Stimulated activated CD8-positive, alpha-beta memory T cell treated with anti-CD3 and anti-CD28 coated beads, Interleukin-15, amount 100 ng/mL, for 4 hours (primary cell): ENCODE measurements around the gene POLN.

ENCODE experiments used
- DNase-seq, 2 donors: peaks; one replicate each; pipeline ENCODE4 v3.0.0-alpha.2; 2020; ENCODE audit warnings: low read depth in 2 of 2

The POLN gene

DNA sequence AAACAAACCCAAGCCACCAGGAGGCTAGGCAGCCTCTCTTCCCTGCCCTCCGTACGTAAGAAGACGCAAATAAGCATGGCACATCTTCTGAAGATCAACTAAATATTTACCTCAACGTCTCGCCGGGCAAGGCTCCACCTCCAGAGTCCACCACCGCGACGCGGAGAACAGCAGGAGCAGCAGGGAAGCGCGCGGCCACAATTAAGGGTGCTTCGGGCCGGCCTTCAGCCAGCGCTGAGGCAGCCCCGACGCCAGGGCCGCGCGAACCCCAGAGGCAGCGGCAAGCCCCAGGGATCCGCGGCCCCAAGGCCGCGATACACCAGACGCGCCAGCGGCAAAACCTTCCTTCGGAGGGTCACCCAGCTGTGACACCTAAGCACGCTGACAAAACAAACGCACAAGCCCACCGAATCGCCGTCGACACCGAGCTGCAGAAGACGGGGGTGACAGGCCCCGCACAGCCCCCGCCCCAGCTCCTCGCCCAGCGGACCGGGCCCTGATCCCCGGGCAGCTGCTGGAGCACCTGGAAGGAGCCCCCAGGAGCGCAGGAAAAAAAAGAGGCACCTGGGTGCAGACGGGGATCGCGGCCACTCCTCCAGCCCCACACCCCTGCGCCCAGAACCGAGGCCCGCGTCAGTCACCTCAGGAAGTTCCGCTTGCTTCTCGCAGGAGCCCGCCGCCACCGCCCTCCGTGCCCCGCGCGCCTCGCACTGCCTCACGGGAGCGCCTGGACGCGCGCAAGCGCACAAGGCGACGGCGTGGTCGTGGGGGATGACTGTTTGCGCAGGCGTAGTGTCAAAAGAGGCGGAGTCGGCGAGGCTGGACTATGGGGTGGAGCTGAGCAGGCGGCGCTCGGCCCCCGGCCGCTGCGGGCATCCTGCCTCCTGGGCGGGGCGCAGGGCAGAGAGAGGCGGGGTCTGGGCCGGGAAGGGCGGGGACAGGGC, at the start of gene POLN, which contains the start of gene HAUS3:
Gene POLN (minus strand): TSS at position 712 of the 944 bp plus-strand sequence. CDS start 12,890 bp downstream, outside the sequence.
Gene HAUS3 (minus strand): TSS at position 712 of the 944 bp plus-strand sequence. CDS start 1,175 bp downstream, outside the sequence.
- DNase-seq, result peak; percentile 98 to 99

DNA sequence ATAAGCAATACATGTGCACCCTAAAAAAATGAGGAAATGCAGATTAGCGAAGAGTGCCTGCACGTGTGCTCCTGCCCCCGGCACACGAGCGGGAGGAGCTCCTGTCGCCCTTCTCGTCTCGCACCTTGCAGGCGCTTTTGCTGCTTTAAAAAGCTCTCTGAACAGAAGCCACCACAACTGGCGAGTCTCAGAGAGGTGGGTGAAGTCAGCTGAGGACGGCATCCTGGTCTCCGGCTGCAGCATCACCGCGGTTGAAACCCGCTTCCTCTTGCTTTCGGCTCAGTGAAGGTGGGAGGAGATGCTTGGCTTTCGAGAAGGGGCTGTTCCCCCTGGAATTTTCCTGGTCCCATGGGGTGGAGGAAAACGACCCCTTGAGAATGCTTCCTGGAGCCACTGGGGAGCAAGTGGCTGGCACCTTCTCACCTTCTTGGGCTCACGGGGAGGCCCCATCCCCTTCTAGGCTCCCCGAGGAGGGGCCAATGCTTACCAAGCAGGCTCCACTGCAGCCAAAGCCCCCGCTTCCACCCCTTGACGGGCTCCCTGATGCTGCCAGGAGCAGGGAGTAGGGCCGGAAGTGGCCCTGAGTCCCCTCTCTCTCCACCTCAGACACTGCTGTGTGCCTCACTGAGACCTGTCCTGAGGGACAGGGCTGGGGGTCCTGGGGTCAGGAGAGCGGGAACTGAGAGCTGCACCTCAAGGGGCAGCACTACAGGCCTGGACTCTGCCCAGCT, 49.2 kb upstream of the POLN start:
- DNase-seq, result peak; percentile 42 to 46

DNA sequence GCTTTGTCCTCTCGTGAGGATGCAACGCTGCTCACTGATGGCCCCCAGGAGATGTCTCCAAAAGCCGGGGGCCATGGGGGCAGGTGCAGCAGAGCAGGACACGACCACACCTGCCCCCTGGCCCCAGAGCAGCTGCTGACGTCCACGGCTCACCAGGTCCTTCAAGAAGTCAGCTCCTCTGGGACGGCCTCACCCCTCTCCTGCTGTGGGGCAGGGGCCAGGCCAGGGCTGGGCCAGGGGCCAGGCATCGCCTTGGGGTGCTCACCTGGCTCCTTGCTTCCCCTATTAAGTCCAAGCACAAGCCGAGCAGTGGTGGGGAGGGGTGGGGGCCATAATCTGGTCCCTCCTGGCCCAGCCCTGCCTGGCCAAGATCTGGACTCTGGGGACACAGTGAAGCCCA, 48.6 kb upstream of the POLN start:
- DNase-seq, result no peak

DNA sequence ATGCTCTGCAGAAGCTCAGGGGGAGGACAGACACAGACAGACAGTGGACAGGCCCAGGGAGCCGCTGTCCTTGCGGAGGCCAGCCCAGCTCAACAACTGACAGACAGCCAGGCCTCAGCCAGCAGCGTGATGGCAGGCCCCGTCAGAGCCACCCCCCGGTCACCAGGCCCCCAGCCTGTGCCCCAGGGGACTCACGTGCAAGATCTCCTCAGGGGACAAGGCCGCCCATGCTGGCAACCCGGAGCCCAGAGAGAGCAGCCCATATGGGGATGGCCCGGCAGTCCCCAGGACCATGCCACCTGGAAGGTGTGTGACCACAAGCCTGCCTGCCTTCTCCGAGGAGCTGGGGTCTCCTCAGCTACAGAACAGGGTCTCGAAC, 48.0 kb upstream of the POLN start:
- DNase-seq, result no peak

DNA sequence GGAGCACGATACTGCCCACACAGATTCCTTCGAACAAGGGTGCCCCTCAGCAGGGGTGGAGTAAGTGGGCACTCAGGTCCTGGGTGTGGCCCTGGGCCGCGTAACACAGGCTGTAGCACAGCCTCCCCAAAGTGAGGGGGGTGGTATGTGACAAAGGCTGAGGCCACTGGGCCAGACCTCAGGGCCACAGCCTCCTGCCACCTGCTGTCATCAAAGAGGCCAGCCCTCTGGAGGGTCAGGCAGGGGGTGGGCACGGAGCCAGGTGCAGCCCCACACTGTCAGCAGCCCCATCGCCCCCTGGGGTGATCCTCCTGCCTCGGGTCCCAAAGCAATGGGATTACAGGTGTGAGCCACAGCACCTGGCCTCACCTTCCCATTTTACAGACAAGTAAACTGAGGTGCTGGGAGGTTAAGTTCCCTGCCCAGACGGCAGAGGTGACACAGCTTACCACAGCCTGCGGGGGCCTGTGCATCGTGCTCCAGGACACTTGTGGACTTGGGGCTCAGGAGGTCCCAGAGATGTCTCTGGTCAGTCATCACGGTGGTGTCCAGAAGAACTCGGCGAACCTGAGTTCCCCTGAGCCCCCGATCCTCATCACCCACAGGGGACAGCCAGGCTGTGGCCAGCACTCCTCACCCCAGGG, 47.5 kb upstream of the POLN start:
- DNase-seq, result no peak

DNA sequence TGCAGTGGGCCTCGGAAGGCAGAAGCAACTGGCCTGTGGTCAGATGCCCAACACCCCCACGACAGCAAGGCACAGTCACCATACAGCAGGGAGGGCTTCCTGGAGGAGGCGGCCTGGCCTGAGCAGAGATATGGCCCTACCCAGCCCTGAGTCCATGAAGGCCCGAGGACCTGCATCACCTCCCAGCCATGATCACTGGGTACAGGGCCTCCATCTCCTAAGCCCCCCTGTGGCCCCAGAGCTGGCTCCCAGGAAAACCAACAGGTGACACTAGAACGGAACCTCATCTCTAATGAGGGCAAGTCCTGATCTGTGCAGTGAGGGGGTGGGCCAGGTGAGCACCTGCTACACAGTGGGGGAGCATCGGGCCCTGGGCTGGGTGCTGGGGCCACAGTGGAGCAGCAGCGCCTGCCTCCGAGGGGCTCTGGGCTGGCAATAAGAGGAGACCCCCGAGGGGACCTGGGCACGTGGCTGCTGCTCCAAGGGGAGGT, 46.2 kb upstream of the POLN start:
- no peak for DNase-seq

DNA sequence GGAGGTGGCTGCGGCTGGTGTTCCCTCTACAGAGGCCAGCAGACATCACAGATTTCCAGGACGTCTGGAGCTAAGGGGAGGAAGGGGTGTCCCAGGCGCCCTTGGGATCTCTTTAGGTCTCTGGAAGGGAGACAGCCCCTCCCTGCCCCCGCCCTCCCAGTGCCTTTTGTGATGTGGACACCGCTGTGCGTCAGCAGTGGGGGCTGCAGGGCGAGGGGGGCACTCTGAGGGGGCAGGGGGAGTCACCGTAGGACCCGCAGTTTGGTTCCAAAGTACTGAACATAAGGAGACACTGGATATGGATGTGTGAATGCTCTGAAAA, 45.6 kb upstream of the POLN start:
- DNase-seq, result no peak

DNA sequence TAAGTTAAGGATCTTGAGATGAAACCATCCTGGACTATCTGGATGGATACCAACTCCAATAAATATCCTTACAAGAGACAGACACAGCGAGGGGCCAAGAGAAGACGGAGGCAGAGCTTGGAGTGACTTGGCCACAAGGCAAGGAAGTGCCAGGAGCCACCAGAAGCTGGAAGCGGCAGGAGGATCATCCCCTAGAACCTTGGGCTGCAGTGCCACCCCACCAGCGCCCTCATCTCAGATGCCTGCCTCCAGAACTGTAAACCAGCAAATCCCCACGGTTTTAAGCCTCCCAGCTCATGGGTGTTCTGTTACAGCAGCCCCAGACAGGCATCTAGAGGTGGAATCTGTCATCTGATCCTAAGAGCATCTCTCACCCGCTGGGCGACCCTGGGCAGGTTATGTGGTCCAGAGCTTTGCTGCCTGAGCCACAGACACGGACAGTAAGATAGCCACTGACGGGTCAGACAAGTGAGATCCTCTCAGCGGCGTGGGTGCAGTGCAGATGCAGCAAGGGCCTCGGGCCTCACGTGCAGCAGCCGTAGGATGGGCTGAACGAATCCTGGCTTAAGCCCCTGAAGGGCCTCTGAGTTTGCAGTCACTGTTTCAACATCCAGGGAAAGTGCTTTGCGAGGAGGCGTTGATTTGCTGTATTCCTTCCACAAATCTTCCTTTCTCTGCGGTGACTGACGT, 45.1 kb upstream of the POLN start:
- DNase-seq, result no peak

DNA sequence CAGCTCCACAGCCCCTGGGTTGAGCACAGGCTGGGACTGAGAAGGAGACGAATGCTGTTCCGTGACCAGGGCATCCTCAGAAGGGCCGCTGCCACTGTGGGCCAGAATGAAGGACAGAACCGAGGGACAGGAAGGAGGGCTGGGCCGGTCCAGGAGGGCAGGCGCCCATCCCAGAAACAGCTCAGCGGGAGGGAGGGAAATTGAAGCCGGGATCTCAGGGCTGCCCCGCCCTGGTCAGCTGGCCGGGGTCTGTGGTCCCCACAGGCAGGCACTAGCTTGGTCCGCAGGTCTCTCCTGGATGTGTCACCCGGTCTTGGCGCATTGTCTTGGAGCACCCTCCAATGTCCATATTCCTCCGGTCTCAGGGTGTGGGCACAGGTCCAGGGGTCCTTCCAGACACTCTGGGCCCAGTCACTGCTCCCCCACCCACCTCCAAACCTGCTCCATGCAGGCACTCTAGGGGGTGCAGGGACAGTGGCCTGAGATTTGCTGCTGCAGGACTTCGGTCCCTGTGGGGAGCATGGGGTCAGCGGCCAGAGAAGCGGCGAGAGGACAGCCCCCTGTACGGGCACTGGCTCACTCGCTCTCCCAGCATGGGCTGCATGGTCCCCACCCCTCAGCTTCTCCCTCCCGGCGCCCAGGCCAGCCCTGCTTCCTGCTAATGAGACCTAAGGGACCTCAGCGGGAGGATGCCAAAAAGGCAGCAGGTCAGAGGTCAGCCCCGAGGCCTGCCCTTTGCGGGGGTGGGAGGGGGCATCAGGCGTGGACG, 43.9 kb upstream of the POLN start:
- no peak for DNase-seq

DNA sequence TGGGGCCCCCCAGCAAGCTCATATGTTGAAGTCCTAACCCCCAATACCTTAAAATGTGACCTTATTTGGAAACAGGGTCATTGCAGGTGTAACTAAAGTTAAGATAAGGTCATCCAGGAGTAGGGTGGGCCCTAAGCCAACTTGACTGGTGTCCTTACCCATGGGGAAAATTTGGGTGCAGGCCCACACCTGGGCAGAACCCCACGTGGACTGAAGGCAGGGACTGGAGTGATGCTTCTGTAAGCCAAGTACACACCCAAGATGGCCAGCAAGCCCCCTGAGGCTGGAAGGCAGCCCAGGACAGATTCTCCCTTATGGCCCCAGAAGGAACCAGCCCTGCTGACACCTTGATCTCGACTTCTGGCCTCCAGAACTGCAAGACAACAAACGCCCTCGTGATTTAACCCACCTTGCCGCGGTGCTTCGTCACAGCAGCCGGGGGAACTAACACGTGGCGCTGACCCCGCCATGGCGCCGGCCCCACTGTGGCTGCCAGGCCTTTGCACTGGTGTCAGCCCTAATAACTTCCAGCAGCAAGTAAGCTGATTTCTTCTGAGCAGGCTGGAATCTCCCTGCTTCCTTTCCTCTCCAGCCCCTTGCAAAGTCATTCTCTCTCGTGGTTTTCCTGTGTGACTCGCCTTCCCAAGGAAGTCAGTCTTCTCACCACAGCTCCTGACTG, 43.2 kb upstream of the POLN start:
- no peak for DNase-seq

DNA sequence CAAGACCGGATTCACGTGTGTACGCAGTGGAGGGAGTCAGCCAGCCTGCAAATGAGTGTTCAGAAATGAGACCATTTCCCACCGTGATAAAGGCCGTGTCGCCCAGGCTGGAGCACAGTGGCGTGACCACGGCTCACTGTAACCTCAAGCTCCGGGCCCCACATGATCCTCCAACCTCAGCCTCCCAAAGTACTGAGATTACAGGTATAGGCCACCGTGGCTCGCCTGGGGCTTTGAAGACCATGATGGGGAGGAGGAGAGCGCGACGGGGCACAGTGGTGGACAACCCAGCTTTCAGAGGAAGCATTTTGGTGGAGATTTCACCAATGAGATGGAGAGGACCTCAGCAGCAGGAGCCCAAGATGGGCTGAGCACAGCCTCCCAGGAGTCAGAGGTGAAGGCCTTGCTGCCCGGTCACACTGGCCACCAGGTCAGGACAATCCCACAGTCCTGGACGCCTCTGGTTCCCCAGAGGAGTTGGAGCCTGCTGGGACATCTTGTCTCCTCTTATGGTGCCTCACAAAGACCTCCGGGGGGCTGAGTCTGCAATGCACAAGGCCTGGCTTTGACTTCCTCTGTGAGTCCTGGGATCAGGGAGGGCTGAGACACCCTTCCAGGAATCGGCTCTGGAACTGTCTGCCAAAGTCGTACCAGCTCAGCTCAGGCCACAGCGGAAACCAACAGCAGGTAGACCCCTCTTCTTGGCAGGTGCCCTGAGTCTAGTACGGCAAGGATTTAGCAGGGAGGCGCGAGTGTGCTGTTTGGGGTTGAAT, 42.4 kb upstream of the POLN start:
- no peak for DNase-seq

DNA sequence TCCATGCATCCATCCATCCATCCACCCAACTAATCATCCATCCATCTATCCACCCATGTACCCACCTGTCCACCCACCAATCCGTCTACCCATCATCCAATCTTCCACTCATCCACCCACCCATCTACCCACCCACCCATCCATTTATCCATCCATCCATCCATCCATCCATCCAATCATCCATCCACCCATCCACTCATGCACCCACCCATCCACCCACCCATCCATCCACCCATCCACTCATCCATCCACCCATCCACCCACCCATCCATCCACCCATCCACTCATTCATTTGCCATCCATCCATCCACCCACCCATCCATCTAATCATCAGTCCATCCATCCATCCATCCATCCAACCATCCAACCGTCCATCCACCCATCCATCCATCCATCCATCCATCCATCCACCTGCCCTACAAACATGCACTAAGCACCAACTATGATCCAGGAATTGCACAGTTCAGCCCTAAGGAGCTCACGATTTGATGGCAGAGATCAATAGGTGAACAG, 41.3 kb upstream of the POLN start:
- DNase-seq, result no peak

DNA sequence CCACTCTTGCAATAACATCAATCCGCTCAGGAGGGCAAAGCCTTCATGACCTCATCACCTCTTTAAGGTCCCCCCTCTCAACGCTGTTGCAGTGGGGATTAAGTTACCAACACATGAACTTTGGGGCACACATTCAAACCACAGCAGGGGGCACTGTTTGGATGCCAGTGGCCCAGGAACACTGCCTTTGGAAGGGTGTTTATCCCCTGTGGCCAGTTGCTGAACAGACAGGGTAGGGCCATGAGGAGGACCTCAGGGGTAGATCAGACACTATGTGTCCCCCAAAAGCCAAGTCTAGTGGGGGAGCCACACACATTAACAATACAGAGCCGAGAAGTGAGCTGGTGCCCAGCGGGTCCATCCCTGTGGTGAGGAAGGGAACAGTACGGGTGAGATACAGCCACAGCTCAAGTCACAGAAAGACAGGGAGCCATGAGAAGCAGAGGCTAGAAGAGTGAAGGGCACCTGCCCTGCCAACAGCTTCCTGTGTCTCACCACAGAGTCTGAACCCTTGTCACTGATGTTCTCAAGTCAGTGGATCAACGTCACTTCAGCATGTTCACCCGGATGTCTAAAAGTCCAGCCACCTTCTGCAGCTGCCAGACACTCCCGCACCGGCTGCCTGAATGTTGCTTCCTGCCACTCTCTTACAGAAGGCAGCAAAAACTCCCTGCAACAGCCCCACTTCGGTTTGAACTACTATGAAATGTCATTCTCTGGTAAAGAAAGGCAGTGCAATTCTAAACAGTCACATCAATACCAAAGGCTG, 39.8 kb upstream of the POLN start:
- peak; percentile 48 to 58 for DNase-seq

DNA sequence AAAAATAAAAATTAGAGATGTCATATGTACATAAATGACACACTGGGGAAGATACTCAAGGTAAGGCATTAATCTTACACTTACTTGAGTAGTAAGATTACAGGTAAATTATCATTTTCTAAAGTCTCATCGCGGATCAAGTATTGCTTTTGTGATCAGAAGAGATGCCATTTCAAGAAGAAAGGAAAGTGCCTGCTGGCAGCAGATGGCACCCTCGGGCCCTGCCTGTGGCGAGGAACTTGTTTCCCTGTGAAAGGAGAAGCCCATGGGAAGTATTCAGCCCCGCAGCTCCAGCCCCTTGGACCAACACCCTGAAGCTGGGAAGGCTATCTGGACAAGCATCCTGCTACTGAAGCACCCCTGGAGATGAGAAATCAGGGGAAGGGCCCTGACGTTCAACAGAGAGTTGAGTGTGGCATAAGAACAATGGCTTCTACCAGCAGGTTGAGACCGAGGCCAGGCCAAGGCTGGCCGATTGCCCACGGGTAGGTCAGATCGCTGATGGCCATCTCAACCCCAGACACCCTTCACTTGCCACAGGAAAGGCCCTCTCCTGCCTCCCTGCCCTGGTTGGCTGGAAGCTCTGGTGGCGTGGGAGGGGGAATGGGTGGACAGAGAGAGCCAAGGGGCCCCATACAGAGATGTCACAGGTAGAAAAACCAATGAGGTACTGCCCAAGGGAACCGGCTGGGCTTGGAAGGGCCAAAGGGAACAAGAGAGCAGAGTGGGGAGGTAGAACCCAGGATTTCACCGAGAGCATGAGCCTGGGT, 38.8 kb upstream of the POLN start:
- DNase-seq, result no peak

DNA sequence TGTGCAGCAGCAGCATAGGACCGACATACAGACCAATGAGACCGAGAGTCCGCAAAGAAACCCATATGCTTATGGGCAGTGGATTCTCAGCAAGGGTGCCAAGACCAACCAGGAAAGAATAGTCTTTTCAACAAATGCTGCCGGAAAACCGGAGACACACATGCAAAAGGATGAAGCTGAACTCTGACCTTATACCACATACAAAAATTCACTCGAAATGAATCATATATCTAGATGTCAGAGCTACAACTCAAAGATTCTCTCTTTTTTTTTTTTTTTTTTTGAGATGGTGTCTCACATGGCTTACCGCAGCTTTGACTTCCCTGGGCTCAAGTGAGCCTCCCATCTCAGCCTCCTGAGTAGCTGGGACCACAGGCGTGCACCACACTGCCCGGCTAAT, 36.0 kb upstream of the POLN start:
- DNase-seq, result no peak

DNA sequence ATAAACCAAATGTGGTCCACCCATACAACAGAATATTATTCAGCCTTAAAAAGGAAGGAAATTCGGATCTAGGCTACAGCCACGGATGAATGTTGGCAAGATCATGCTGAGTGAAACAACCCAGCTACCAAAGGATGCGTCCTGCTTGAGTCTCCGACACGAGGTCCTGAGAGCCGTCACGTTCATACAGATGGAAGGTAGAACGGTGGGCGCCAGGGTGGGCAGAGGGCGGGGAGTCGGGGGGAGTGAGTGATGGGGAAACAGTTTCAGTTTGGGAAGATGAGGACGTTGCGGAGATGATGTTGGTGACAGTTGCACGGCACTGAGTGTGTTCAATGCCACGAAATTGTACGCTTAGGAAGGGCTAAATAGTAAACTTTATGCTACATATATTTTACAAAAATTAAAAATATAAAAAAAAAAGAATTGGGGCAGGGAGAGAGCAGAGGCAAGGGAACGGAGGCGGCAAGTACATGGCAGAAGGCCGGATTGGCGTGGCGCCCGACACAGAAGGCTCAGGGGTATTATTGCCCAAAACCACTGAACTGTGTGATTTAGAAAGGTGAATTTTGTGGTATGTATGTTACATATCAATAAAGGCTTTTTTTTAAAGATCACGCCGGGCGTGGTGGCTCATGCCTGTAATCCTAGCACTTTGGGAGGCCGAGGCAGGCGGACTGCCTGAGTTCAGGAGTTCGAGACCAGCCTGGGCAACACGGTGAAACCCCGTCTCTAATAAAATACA, 34.8 kb upstream of the POLN start:
- DNase-seq, result no peak
